Vagina (tissue), 2 donors: ENCODE results near the gene ICA1L. TPM values are rescaled to one million over a fixed set of nuclear protein-coding genes. Genes with fewer than 3 reads are reported as not detected.

Experiments
- DNase-seq, 2 donors: peaks; one replicate each; pipeline ENCODE4 v3.0.0-alpha.2; 2017; ENCODE audit errors: extremely low spot score in 2 of 2
- H3K27ac ChIP-seq: fragments of 200-600 bp; sonication (generic); one replicate; pipeline ENCODE4 v1.5.1; 2019
- H3K27me3 ChIP-seq: fragments of 200-600 bp; sonication (generic); one replicate; pipeline ENCODE4 v1.5.1; 2019
- H3K36me3 ChIP-seq, 2 donors: fragments of 200-600 bp; sonication (generic); one replicate each; pipeline ENCODE4 v1.5.1; 2017 to 2019
- H3K4me1 ChIP-seq: fragments of 200-600 bp; sonication (generic); one replicate; pipeline ENCODE4 v1.5.1; 2019
- H3K4me3 ChIP-seq, 2 donors: fragments of 200-600 bp; sonication (generic); 1 replicate in 1 of 2; 2 replicates in 1 of 2; pipeline ENCODE4 v1.5.1; 2016 to 2019
- H3K9me3 ChIP-seq: fragments of 200-600 bp; sonication (generic); one replicate; pipeline ENCODE4 v1.5.1; 2019
- CTCF ChIP-seq, 3 experiments: fragments of 450-650 bp in 2 of 3; fragments of 200-600 bp in 1 of 3; sonication (generic) in 1 of 3; IDR thresholded peaks; one replicate each; pipeline ENCODE4 v1.5.1; 2017 to 2019; ENCODE audit warnings: antibody characterized with exemption in 3 of 3, mild to moderate bottlenecking in 2 of 3, moderate library complexity in 2 of 3
- POLR2A ChIP-seq, 2 donors: fragments of 450-650 bp; IDR thresholded peaks; one replicate each; pipeline ENCODE4 v1.6.1; 2017; ENCODE audit warnings: antibody characterized with exemption in 2 of 2, mild to moderate bottlenecking in 2 of 2, moderate library complexity in 2 of 2
- POLR2AphosphoS5 ChIP-seq, 2 donors: sonication (generic); formaldehyde crosslinking; IDR thresholded peaks; one replicate each; pipeline ENCODE4 v1.9.0; 2017; ENCODE audit warnings: antibody characterized with exemption in 2 of 2, mild to moderate bottlenecking in 2 of 2, low read depth in 1 of 2; ENCODE audit not compliant: insufficient read depth in 1 of 2
- intact Hi-C: fragments of 100-400 bp; cut with DNase I; formaldehyde crosslinking; loops from one replicate; pipeline ENCODE4 v1.15.1; 2023
- total RNA-seq: library from RNA; depleted of rRNA; stranded (reverse); fragments of >200 nt; gene quantifications from one replicate; pipeline ENCODE4 v1.2.3, GENCODE V29; 2016

The ICA1L gene
- total RNA-seq, 1 donor from 2014 or later, result 21.6 TPM

- Histone ChIP-seq H3K36me3 (peaks cover 0 to 6% of the 10 kb centered on the region in 2 donors), H3K4me1 (no peaks in the 10 kb centered on the region), H3K4me3 (no peak overlapping the region), H3K9me3 (no peaks in the 10 kb centered on the region), H3K27ac (no peak overlapping the region), H3K27me3 (no peaks in the 10 kb centered on the region)
- intact Hi-C loops, result no loop called here
- no peak for DNase-seq
- no peak for TF ChIP-seq POLR2A (IDR thresholded peaks at IDR 0.05)
- no peak for TF ChIP-seq POLR2AphosphoS5 (IDR thresholded peaks at IDR 0.05; ENCODE audit: insufficient read depth in 1 of 2, low read depth in 1 of 2)
- no peak for TF ChIP-seq CTCF (IDR thresholded peaks at IDR 0.05)
Observed at GRCh38 chr2:202769201-202769600, 102.4 kb downstream of the ICA1L start.

GRCh38 chr2:202768273-202768672, 103.3 kb downstream of the ICA1L start:
- no peaks in the 10 kb centered on the region for H3K9me3 ChIP-seq
- no peak overlapping the region for H3K27ac ChIP-seq
- H3K27me3 ChIP-seq, result no peaks in the 10 kb centered on the region
- H3K4me3 ChIP-seq, result no peak overlapping the region
- no peak for DNase-seq
- TF ChIP-seq POLR2A (IDR thresholded peaks at IDR 0.05) (no peak), POLR2AphosphoS5 (IDR thresholded peaks at IDR 0.05; ENCODE audit: insufficient read depth in 1 of 2, low read depth in 1 of 2) (no peak), CTCF (IDR thresholded peaks at IDR 0.05) (no peak)
- H3K36me3 ChIP-seq, result peaks cover 0 to 6% of the 10 kb centered on the region in 2 donors
- intact Hi-C loops, result no loop called here
- H3K4me1 ChIP-seq, result no peaks in the 10 kb centered on the region

- no peaks in the 10 kb centered on the region for H3K4me1 ChIP-seq
- peaks cover 0 to 6% of the 10 kb centered on the region in 2 donors for H3K36me3 ChIP-seq
- H3K4me3 ChIP-seq, result no peak overlapping the region
- no peak for DNase-seq
- intact Hi-C loops, result no loop called here
- no peak for TF ChIP-seq POLR2AphosphoS5 (IDR thresholded peaks at IDR 0.05; ENCODE audit: insufficient read depth in 1 of 2, low read depth in 1 of 2)
- TF ChIP-seq CTCF (IDR thresholded peaks at IDR 0.05), result no peak
- no peak for TF ChIP-seq POLR2A (IDR thresholded peaks at IDR 0.05)
- H3K27ac ChIP-seq, result no peak overlapping the region
- no peaks in the 10 kb centered on the region for H3K9me3 ChIP-seq
- H3K27me3 ChIP-seq, result no peaks in the 10 kb centered on the region
Observed at GRCh38 chr2:202765436-202765835, 106.1 kb downstream of the ICA1L start.

- Histone ChIP-seq H3K27me3 (no peaks in the 10 kb centered on the region), H3K36me3 (peaks cover 0 to 7% of the 10 kb centered on the region in 2 donors), H3K9me3 (no peaks in the 10 kb centered on the region), H3K27ac (no peak overlapping the region), H3K4me1 (no peaks in the 10 kb centered on the region), H3K4me3 (no peak overlapping the region)
- DNase-seq, result no peak
- no peak for TF ChIP-seq POLR2AphosphoS5 (IDR thresholded peaks at IDR 0.05; ENCODE audit: insufficient read depth in 1 of 2, low read depth in 1 of 2)
- no peak for TF ChIP-seq CTCF (IDR thresholded peaks at IDR 0.05)
- TF ChIP-seq POLR2A (IDR thresholded peaks at IDR 0.05), result no peak
- intact Hi-C loops, result no loop called here
Observed at GRCh38 chr2:202764991-202765390, 106.6 kb downstream of the ICA1L start.

- no peak overlapping the region for H3K4me3 ChIP-seq
- TF ChIP-seq POLR2AphosphoS5 (IDR thresholded peaks at IDR 0.05; ENCODE audit: insufficient read depth in 1 of 2, low read depth in 1 of 2), result no peak
- no peak for TF ChIP-seq CTCF (IDR thresholded peaks at IDR 0.05)
- TF ChIP-seq POLR2A (IDR thresholded peaks at IDR 0.05), result no peak
- peaks cover 0 to 16% of the 10 kb centered on the region in 2 donors for H3K36me3 ChIP-seq
- H3K4me1 ChIP-seq, result no peaks in the 10 kb centered on the region
- H3K9me3 ChIP-seq, result no peaks in the 10 kb centered on the region
- no peaks in the 10 kb centered on the region for H3K27me3 ChIP-seq
- intact Hi-C loops, result no loop called here
- DNase-seq, result no peak
- H3K27ac ChIP-seq, result no peak overlapping the region
Observed at GRCh38 chr2:202763916-202764315, 107.7 kb downstream of the ICA1L start.
